Measurements from ENCODE around the gene SLC45A1.

GRCh38 chr1:8373581-8374241 is 55.8 kb downstream of the SLC45A1 start:
- TF ChIP-seq, protein P1, sequence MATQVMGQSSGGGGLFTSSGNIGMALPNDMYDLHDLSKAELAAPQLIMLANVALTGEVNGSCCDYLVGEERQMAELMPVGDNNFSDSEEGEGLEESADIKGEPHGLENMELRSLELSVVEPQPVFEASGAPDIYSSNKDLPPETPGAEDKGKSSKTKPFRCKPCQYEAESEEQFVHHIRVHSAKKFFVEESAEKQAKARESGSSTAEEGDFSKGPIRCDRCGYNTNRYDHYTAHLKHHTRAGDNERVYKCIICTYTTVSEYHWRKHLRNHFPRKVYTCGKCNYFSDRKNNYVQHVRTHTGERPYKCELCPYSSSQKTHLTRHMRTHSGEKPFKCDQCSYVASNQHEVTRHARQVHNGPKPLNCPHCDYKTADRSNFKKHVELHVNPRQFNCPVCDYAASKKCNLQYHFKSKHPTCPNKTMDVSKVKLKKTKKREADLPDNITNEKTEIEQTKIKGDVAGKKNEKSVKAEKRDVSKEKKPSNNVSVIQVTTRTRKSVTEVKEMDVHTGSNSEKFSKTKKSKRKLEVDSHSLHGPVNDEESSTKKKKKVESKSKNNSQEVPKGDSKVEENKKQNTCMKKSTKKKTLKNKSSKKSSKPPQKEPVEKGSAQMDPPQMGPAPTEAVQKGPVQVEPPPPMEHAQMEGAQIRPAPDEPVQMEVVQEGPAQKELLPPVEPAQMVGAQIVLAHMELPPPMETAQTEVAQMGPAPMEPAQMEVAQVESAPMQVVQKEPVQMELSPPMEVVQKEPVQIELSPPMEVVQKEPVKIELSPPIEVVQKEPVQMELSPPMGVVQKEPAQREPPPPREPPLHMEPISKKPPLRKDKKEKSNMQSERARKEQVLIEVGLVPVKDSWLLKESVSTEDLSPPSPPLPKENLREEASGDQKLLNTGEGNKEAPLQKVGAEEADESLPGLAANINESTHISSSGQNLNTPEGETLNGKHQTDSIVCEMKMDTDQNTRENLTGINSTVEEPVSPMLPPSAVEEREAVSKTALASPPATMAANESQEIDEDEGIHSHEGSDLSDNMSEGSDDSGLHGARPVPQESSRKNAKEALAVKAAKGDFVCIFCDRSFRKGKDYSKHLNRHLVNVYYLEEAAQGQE (IDR thresholded peaks at IDR 0.05; ENCODE audit: insufficient read depth in 1 of 2, low read depth in 2 of 2, low read length in 2 of 2), result no peak
- TF ChIP-seq POLR2AphosphoS5 (IDR thresholded peaks at IDR 0.05; ENCODE audit: low read depth, low read length), result no peak
- TF ChIP-seq TAF1 (IDR thresholded peaks at IDR 0.05; ENCODE audit: borderline replicate concordance, insufficient read depth, low read length), result no peak
- TF ChIP-seq SIN3A (IDR thresholded peaks at IDR 0.05; ENCODE audit: borderline replicate concordance, insufficient read depth, low read length), result no peak

All from PFSK-1 (cell line).